D721Med (cell line): ENCODE data around the gene OR1L4.

Experiments used
- DNase-seq: peaks from one replicate; pipeline ENCODE4 v3.0.0; 2011; ENCODE audit warnings: low spot score; ENCODE audit not compliant: insufficient read length
- FAIRE-seq: peaks from 2 replicates; lab custom pipeline; 2011; peaks lifted over from hg19 to GRCh38; lab: Jason Lieb, UNC
- TF ChIP-seq, protein P1 (sequence below): IDR thresholded peaks from 2 replicates; pipeline ENCODE4 v1.5.1; 2012; ENCODE audit warnings: mild to moderate bottlenecking, control low read depth; ENCODE audit not compliant: insufficient read depth; ENCODE audit errors: missing control alignments

Gene OR1L4

GRCh38 chr9:122767817-122768216 lies 44.0 kb downstream of the OR1L4 start:
- TF ChIP-seq, protein P1, sequence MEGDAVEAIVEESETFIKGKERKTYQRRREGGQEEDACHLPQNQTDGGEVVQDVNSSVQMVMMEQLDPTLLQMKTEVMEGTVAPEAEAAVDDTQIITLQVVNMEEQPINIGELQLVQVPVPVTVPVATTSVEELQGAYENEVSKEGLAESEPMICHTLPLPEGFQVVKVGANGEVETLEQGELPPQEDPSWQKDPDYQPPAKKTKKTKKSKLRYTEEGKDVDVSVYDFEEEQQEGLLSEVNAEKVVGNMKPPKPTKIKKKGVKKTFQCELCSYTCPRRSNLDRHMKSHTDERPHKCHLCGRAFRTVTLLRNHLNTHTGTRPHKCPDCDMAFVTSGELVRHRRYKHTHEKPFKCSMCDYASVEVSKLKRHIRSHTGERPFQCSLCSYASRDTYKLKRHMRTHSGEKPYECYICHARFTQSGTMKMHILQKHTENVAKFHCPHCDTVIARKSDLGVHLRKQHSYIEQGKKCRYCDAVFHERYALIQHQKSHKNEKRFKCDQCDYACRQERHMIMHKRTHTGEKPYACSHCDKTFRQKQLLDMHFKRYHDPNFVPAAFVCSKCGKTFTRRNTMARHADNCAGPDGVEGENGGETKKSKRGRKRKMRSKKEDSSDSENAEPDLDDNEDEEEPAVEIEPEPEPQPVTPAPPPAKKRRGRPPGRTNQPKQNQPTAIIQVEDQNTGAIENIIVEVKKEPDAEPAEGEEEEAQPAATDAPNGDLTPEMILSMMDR = no peak
- no peak for DNase-seq
- FAIRE-seq = no peak
